Measurements from ENCODE around the gene CALCB.
A peak's percentile ranks its signal among the peaks of the same experiment; 100 is the strongest.
"Not testable (repeated sequence)": the region's sequence is repeated elsewhere in the genome, so short reads cannot be mapped to it uniquely, and the experiment has no call there.

The CALCB gene, protein sequence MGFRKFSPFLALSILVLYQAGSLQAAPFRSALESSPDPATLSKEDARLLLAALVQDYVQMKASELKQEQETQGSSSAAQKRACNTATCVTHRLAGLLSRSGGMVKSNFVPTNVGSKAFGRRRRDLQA

DNA sequence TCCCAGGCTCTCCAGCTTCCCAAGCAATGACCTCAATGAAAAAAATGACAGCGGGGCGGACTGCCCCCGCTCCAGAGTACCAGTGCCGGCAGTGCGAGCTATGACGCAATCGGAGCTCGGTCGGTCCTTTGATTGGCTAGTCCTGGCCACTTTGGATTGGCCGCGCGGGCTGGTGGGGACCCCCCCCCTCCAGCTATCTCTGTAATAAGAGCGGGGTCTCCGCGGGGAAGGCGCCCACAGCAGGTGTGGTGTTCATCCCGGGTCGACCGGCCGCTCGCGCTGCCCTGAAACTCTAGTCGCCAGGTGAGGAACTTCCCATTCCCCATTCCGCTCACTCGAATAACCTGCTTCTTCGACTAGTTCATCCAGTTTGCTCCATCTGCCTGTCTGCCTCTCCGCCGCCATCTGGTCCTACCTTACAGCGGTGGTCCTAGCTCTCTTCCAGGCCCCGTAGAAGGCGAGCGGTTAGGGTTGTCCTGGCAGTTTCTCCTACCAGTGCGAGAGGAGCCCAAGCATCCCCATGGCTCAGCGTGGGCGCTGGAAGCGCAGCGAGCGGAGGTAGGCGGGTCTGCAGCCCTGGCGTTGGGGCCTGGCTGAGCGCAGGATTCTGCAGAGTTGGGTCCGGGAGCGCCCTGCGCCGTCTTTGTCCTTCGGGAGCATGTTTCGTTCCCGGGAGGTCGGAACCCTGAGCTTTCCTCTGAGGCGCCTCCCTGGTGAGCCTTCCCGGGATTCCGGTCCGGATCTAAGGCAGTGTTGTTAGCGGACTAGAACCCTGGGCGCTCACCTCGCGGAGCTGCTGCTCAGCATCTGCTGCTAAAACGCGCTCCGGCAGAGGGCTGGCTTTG is at the start of gene CALCB:
Gene CALCB (plus strand): TSS at position 233 of the 845 bp plus-strand sequence. CDS start 1,126 bp downstream, outside the sequence.
- DNase-seq (ENCODE audit: low read depth in 4 of 4, low spot score in 1 of 4) = peak in 1 of 4 experiments; percentile 14

DNA sequence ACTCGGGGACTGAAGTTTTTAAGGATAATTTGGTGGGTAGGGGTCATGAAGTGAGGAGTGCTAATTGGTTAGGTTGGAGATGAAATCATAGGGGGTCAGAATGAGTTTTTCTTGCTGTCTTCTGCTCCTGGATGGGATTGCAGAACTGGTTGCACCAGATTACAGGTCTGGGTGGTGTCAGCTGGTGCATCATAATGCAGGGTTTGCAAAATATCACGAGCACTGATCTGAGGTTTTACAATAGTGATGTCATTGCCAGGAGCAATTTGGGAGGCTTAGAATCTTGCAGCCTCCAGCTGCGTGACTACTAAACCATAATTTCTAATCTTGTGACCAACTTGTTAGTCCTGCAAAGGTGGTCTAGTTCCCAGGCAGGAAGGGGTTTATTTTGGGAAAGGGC is 46.4 kb upstream of the CALCB start:
- DNase-seq (ENCODE audit: low read depth in 4 of 4, low spot score in 1 of 4) = no peak

GRCh38 chr11:15027956-15028355 is 45.4 kb upstream of the CALCB start:
- no peak for DNase-seq (ENCODE audit: low read depth in 4 of 4, low spot score in 1 of 4)

DNA sequence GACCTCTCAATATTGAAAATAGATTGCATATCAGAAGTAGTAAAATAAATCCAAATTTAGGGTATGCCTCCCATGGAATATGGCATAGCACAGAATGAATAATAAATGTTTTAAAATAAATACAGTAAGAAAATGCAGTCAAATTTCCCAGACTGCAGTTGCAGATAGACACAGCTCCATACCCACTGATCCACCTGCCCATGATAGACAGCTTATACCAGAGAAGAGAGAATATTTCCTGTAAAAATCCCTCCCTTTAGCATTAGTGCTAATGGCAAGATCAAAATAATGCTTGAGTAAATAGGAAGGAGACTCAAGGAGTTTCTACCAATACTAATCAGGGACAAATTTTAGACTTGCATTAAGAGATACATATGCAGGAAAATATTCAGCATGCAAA is 45.0 kb upstream of the CALCB start:
- DNase-seq (ENCODE audit: low read depth in 4 of 4, low spot score in 1 of 4) = no peak

- not testable (repeated sequence) for DNase-seq (ENCODE audit: low read depth in 4 of 4, low spot score in 1 of 4)
These were observed 41.4 kb upstream of the CALCB start for GRCh38 chr11:15031945-15032344.

GRCh38 chr11:15034687-15035267 is 38.6 kb upstream of the CALCB start:
- DNase-seq (ENCODE audit: low read depth in 4 of 4, low spot score in 1 of 4) = no peak

- DNase-seq (ENCODE audit: low read depth in 4 of 4, low spot score in 1 of 4) = no peak
These were observed 38.1 kb upstream of the CALCB start for GRCh38 chr11:15035283-15035682.

DNA sequence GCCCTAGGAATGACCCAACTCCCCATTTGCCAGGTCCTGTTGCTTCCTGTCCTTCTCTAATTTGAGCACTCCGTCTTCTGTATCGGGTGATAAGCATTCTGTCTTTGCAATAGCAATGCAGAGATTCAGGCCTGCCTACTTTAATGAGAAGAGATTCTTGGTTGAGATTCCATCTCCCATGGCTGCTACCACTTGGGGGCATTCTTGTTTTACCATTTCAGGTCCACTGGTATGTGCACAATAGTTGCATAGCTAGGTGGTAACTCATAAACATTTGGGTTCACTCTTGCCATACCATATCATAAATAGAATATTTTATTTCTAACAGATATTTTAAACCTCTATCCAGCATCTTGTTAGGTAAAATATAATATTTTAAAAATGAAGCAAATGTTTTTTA is 34.4 kb upstream of the CALCB start:
- DNase-seq (ENCODE audit: low read depth in 4 of 4, low spot score in 1 of 4) = no peak

DNA sequence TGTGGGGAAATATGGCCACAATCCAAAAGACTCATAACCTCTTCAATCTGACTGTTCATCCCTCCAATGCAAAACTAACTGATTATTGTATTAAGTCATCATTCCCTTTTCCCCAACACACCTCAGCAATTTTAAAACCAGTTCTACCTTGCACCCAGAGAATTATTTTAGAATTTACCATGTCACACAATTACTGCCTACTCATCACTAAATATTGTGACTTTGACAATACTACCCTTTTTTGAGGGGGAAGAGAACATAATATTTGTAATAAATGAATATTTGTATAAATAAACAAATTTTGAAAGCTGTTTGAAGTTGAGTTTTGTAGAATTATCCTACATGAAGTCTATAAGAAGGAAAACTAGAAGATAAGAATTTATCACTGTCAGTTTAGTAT is 28.2 kb upstream of the CALCB start:
- no peak for DNase-seq (ENCODE audit: low read depth in 4 of 4, low spot score in 1 of 4)

DNA sequence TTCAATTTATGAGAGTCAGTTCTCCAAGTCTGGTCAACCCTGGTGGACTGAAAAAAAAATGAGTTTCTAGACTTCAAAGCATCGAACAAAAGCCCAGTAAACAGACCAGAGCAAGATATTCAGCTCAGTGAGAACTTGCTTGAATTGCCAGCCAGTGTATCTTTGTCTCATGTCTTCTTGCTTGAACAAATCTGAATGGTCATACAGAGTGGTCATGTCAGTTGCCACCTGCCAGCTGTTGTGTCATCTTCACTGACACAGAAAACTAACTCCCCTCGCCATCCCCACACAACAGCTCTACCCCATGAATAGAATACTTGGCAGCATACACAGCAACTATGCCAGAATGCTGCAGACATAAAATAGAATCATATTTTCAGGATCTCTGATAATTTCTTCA is 27.5 kb upstream of the CALCB start:
- no peak for DNase-seq (ENCODE audit: low read depth in 4 of 4, low spot score in 1 of 4)

DNA sequence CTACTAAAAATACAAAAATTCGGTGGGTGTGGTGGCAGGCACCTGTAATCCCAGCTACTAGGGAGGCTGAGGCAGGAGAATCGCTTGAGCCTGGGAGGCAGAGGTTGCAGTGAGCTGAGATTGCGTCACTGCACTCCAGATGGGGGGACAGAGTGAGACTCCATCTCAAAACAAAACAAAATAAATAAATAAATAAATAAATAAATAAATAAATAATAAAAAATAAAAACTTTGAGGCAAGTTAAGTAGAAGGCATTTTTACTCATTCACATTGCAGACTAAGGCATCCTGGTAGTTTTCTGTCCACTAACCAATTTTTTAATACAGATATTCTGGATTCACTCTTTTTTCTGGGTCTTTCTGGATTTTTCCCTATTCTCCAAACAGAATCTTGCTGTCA is 26.7 kb upstream of the CALCB start:
- DNase-seq (ENCODE audit: low read depth in 4 of 4, low spot score in 1 of 4) = not testable (repeated sequence)

DNA sequence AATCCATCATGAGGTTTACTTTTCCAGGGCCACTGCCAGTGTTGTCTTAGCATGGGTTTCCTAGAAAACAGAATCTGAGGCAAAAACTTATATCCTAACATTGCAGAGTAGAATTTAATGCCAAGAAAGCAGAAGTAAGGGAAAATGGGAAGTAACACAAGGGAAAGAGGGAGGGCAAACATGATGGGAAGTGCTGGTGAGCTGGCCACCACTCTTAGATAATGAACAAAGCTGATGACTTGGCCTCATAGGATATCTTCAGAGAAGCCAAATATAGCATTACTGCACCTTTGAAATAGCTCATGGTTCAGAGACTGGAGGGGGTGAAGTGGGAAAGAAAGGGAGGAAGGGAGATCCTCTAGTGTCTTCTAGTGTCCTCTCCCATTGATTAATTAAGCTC is 24.8 kb upstream of the CALCB start:
- no peak for DNase-seq (ENCODE audit: low read depth in 4 of 4, low spot score in 1 of 4)

- DNase-seq (ENCODE audit: low read depth in 4 of 4, low spot score in 1 of 4) = peak in 1 of 4 experiments; percentile 16
These were observed 20.2 kb upstream of the CALCB start for GRCh38 chr11:15053191-15053685.

DNA sequence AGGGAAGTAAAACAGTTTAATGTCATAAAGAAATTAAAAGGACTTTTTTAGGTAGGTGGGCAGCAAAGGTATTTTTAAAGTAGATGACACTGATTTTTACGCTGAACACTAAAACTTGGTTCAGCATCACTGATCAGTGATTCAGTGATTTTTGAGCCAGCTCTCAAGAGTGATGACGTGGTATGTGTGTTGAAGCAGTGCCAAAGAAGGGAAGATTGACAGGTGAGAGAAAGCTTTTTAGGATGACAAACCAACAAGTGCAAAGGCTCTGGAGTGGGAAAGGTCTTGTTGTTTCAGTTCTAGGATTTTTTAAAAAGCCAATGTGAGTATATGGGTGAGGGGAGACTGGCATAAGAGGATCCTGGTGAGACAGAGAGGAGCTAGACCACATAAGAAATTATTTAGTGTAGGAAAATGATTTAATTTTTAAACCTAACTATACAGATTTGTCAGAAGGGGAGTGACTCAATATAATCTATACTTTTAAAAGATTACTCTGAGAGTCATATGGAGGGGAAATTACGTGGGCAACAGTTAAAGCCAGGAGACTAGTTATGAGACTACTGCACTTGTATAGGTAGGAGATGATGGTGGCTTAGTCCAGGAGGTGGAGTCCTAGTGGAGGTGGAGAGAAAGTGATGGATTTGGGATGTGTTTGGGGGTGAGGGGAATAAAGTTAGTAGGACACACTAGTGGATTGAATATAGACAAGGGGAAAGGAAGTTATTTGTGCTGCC is 17.6 kb upstream of the CALCB start:
- no peak for DNase-seq (ENCODE audit: low read depth in 4 of 4, low spot score in 1 of 4)

GRCh38 chr11:15057329-15057728 is 16.1 kb upstream of the CALCB start:
- no peak for DNase-seq (ENCODE audit: low read depth in 4 of 4, low spot score in 1 of 4)

- DNase-seq (ENCODE audit: low read depth in 4 of 4, low spot score in 1 of 4) = no peak
These were observed 14.1 kb upstream of the CALCB start for GRCh38 chr11:15059132-15059915.

DNA sequence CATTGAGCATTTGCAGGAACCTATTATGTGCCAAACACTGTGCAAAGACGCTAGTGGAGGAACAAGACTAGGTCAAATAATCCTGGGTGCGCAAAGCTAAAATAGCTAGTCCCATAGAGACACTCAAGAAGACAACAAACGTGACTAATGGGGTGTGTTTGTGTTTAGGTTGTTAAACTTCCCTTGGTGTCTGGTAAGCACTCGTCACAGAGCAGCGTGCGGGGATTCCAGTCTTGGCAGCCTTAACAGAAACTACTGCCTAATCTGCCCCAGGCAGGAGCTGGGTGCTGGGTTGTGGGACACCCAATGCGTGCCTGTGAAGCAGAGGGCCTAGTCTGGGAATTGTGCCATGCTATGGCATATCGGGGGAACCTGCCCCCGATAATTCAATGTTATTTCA is 10.8 kb upstream of the CALCB start:
- no peak for DNase-seq (ENCODE audit: low read depth in 4 of 4, low spot score in 1 of 4)

GRCh38 chr11:15069751-15070150 is 3.6 kb upstream of the CALCB start:
- DNase-seq (ENCODE audit: low read depth in 4 of 4, low spot score in 1 of 4) = not testable (repeated sequence)

GRCh38 chr11:15071556-15072255 is 1.7 kb upstream of the CALCB start:
- no peak for DNase-seq (ENCODE audit: low read depth in 4 of 4, low spot score in 1 of 4)

- no peak for DNase-seq (ENCODE audit: low read depth in 4 of 4, low spot score in 1 of 4)
These were observed 746 bp upstream of the CALCB start for GRCh38 chr11:15072551-15073143.
